Panc1 (cell line): ENCODE results near the gene VKORC1. TPM values are rescaled to one million over a fixed set of nuclear protein-coding genes. Genes with fewer than 3 reads are reported as not detected.

Experiments used
- ATAC-seq: fragments of 200-7000 bp; cut with Tn5 transposase; 2 replicates; pipeline ENCODE4 v1.9.1; 2020; ENCODE audit warnings: mild to moderate bottlenecking, moderate library complexity
- BruUV-seq: library from RNA; stranded (reverse); fragments of 400-500 nt; replicated peaks from 2 replicates; lab custom pipeline; 2021; lab: Mats Ljungman, UMichigan
- CTCF ChIA-PET: fragments of 300-600 bp; sonication (Branson Sonifier 250); formaldehyde crosslinking; loops from one replicate; lab custom pipeline; 2022; ENCODE audit warnings: antibody characterized with exemption; lab: Charles Lee
- POLR2A ChIA-PET: fragments of 300-600 bp; sonication (Branson Sonifier 250); formaldehyde crosslinking; loops from one replicate; lab custom pipeline; 2022; ENCODE audit warnings: antibody characterized with exemption; lab: Charles Lee
- DNase-seq: peaks from one replicate; pipeline ENCODE4 v3.0.0-alpha.2; 2010; ENCODE audit warnings: low read depth, low spot score
- H3K27ac ChIP-seq: 2 replicates; pipeline ENCODE4 v1.5.1; 2011; ENCODE audit warnings: mild to moderate bottlenecking, low read length, inconsistent platforms
- H3K27me3 ChIP-seq: fragments of 200-500 bp; sonication (Bioruptor generic); 2 replicates; pipeline ENCODE4 v1.6.0; 2014; ENCODE audit warnings: low read length, inconsistent platforms; ENCODE audit not compliant: control insufficient read depth, insufficient read depth
- H3K36me3 ChIP-seq: fragments of 200-500 bp; sonication (Bioruptor generic); 2 replicates; pipeline ENCODE4 v1.5.1; 2014; ENCODE audit warnings: inconsistent platforms, mild to moderate bottlenecking, low read length, moderate library complexity; ENCODE audit not compliant: control insufficient read depth, insufficient read depth
- H3K4me1 ChIP-seq: 2 replicates; pipeline ENCODE4 v1.5.1; 2011; ENCODE audit warnings: inconsistent platforms, mild to moderate bottlenecking, low read length, moderate library complexity; ENCODE audit not compliant: control insufficient read depth, insufficient read depth
- H3K4me3 ChIP-seq, 2 experiments: 2 replicates each; pipeline ENCODE4 v1.5.1; 2011 to 2012; ENCODE audit warnings: low read depth in 2 of 2, low read length in 2 of 2, mild to moderate bottlenecking in 2 of 2, inconsistent platforms in 1 of 2, moderate library complexity in 1 of 2
- H3K9me3 ChIP-seq: fragments of 200-500 bp; sonication (Bioruptor generic); 2 replicates; pipeline ENCODE4 v1.5.1; 2014; ENCODE audit warnings: low read depth, mild to moderate bottlenecking, inconsistent platforms, low read length, moderate library complexity; ENCODE audit not compliant: control insufficient read depth, insufficient read depth
- POLR2AphosphoS5 ChIP-seq: IDR thresholded peaks from 2 replicates; pipeline ENCODE4 v1.6.1; 2012; ENCODE audit warnings: mild to moderate bottlenecking, low read depth, low read length, moderate library complexity
- REST ChIP-seq, 2 experiments: IDR thresholded peaks; 2 replicates each; pipeline ENCODE4 v1.6.1; 2011 to 2012; ENCODE audit warnings: low read depth in 2 of 2, control low read depth in 1 of 2, low read length in 1 of 2, mild to moderate bottlenecking in 1 of 2, moderate library complexity in 1 of 2; ENCODE audit not compliant: insufficient read depth in 1 of 2
- SIN3A ChIP-seq: IDR thresholded peaks from 2 replicates; pipeline ENCODE4 v1.6.1; 2012; ENCODE audit warnings: low read depth, mild to moderate bottlenecking, low read length, moderate library complexity, borderline replicate concordance; ENCODE audit not compliant: insufficient read depth
- TCF7L2 ChIP-seq: IDR thresholded peaks from 2 replicates; pipeline ENCODE4 v1.6.1; 2011; ENCODE audit warnings: mild to moderate bottlenecking, low read depth, low read length, inconsistent platforms
- in situ Hi-C: cut with HindIII; loops from 2 replicates; pipeline ENCODE4 v1.10.0; 2016; ENCODE audit warnings: low sequenced_read_pairs, low pct_unique_long_range_greater_than_20kb
- intact Hi-C: fragments of 100-400 bp; cut with micrococcal nuclease; formaldehyde crosslinking; loops from one replicate; pipeline ENCODE4 v1.10.0; 2022; ENCODE audit not compliant: unreplicated experiment
- total RNA-seq: library from RNA; stranded (reverse); gene quantifications from one replicate; pipeline ENCODE4 v1.2.1, GENCODE V29; 2021; ENCODE audit not compliant: unreplicated experiment
- TF ChIP-seq, protein P1 (sequence below): fragments of 450-650 bp; IDR thresholded peaks from 2 replicates; pipeline ENCODE4 v1.5.1; 2017; ENCODE audit warnings: mild to moderate bottlenecking

The VKORC1 gene
- total RNA-seq, 1 experiment from 2014 or later: 109 TPM

DNA sequence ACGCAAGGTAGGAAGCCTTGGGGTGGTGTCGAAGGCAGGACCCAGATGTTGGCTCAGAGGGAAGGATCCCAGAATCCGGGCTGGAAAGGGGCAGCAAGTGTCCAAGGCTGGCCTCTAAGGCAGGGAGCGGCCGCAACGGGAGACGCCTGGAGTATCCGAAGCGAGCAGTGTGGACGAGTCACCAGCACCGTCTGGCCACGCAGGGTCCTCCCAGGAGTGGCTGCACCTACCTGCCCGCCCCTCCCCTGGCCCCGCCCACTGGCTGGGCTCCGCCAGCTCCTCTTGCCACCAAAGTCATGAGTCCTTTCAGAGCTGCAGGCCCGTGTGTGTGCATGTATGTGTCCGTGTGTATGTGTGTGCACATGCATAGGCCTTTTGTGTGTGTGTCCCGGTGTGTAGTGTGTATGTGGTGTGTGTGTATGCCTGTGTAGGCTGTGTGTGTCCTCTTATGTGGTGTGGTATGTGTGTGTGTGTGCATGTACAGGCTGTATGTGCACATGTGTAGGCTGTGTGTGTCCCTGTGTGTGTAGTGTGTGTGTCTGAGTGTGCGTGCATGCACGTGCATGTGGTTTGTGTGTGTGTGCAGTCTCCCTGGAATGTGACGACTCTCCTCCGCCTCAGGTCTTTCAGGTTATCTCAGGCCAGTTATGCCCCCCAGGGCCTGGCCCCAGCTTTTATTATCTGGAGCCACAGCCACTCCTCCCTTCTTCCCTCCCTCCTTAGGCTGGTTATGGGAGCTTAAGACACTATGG, 41.1 kb upstream of the VKORC1 start, which contains the start of gene PRSS8:
Gene PRSS8 (minus strand): TSS at position 193 of the 752 bp plus-strand sequence. CDS start 229 bp downstream, outside the sequence.
- no peaks in the 10 kb centered on the region for H3K9me3 ChIP-seq
- H3K27me3 ChIP-seq: no peaks in the 10 kb centered on the region
- ChIA-PET POLR2A (interaction anchor here (0.7 to 1.2 kb wide), 2 partner anchors 18 to 43 kb away, joined by 3 read pairs; partner anchors contain the start of gene KAT8), CTCF (interaction anchor here (0.6 kb wide), 2 partner anchors 23 to 360 kb away, joined by 3 to 7 read pairs; no protein-coding TSS in a partner anchor)
- H3K4me1 ChIP-seq: peaks cover 9% of the 10 kb centered on the region
- TF ChIP-seq SIN3A: no peak
- no peak for TF ChIP-seq POLR2AphosphoS5
- TF ChIP-seq TCF7L2: no peak
- TF ChIP-seq, protein P1, sequence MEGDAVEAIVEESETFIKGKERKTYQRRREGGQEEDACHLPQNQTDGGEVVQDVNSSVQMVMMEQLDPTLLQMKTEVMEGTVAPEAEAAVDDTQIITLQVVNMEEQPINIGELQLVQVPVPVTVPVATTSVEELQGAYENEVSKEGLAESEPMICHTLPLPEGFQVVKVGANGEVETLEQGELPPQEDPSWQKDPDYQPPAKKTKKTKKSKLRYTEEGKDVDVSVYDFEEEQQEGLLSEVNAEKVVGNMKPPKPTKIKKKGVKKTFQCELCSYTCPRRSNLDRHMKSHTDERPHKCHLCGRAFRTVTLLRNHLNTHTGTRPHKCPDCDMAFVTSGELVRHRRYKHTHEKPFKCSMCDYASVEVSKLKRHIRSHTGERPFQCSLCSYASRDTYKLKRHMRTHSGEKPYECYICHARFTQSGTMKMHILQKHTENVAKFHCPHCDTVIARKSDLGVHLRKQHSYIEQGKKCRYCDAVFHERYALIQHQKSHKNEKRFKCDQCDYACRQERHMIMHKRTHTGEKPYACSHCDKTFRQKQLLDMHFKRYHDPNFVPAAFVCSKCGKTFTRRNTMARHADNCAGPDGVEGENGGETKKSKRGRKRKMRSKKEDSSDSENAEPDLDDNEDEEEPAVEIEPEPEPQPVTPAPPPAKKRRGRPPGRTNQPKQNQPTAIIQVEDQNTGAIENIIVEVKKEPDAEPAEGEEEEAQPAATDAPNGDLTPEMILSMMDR: no peak
- TF ChIP-seq REST (IDR thresholded peaks at IDR 0.05; ENCODE audit: insufficient read depth in 1 of 2, low read depth in 2 of 2, low read length in 1 of 2): no peak
- no peak within 1 kb of the TSS for H3K4me3 ChIP-seq
- intact Hi-C loops (no loop called here), in situ Hi-C loops (no loop called here)
- BruUV-seq: no TSS peak
- H3K27ac ChIP-seq: no peak within 1 kb of the TSS
- ATAC-seq (no peak), DNase-seq (no peak)
- no peaks in the 10 kb centered on the region for H3K36me3 ChIP-seq

DNA sequence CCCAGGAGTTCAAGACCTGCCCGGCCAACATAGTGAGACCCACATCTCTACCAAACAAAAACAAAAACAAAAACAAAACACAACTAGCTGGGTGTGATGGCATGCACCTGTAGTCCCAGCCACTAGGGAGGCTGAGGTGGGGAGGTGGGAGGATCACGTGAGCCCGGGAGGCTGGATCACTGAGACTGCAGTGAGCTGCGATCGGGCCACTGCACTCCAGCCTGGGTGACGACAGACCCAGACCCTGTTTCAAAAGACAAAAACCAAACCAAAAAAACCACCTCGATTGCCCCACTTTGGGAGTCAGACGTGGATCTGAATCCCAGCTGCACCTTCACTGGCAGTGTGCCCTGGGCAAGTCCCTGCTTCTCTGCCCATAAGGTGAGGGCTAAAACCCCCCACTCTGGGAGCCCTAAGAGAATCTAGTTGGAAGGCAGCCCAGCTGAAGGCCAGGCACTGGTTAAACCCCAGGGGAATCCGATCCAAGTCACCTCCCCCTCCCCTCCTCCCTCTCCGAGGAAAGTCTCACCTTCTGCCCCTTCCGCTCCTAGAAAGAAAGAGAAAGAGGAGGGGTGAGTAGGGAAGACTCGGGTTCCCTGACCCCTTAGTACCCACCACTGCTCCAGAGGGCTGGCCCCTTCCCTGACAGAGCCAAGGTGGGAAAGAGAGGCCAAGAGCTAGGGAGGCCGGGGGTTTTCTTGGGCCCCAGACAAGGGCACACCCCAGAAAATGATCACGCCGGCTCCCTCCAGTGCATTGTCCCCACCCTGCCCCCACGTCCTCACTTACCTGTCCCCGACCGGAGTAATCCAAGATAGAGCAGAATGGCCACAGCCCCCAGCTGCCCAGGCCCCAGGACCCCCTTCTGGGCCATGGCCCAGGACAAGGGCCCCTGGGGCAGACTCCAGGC, 40.3 kb upstream of the VKORC1 start:
- DNase-seq: no peak
- Histone ChIP-seq H3K27me3 (no peaks in the 10 kb centered on the region), H3K4me1 (peaks cover 9% of the 10 kb centered on the region), H3K27ac (no peak overlapping the region), H3K4me3 (no peak overlapping the region), H3K9me3 (no peaks in the 10 kb centered on the region), H3K36me3 (no peaks in the 10 kb centered on the region)
- ChIA-PET POLR2A (no interaction called here), CTCF (interaction anchor here (0.5 to 0.7 kb wide), 4 partner anchors 18 to 359 kb away, joined by 3 to 9 read pairs (median 4); no protein-coding TSS in a partner anchor)
- TF ChIP-seq SIN3A (no peak), POLR2AphosphoS5 (no peak), REST (IDR thresholded peaks at IDR 0.05; ENCODE audit: insufficient read depth in 1 of 2, low read depth in 2 of 2, low read length in 1 of 2) (no peak), TCF7L2 (no peak)
- TF ChIP-seq, protein P1: no peak
- intact Hi-C loops: no loop called here
- in situ Hi-C loops: no loop called here
- no TSS peak for BruUV-seq
- no peak for ATAC-seq
